Embryonic facial prominence (tissue), 1 donor: ENCODE results near the gene NAA10.

Source experiments
- DNase-seq: peaks from one replicate; pipeline ENCODE4 v3.0.0-alpha.2; 2016; ENCODE audit errors: extremely low spot score

Gene NAA10

DNA sequence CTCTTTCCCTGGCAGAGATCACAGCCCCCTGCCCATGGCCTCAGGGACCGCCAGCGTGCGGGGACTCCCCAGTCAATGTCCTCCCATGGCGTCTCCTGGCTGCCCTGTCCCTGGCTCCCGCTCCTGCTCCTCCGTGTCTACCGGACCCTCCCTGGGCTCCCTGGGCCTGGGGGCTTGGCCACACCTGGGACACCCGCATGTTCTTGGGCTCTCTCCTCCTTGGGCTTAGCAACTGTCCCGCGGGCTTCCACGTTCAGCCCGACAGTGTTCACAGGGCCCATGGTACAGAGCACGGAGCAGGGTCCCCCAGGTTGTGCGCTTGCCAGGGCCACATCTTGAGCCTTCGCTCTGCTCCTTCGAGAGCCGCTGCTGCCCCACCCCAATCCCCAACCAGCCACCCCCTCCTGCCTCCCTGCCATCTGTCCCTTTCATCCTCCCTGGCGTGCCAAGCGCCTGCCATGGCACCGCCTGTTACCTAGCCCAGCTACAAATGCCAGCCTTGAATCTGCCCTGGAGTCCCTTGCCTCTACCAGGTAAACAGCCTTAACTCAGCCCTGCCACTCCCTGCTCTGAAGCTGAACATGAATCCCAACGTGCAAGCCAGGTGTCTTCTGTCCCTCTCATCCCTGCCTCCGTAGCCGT lies 26.5 kb downstream of the NAA10 start:
- DNase-seq, result no peak

- DNase-seq, result no peak
Observed at GRCh38 chrX:153907456-153907855, 27.4 kb downstream of the NAA10 start.

DNA sequence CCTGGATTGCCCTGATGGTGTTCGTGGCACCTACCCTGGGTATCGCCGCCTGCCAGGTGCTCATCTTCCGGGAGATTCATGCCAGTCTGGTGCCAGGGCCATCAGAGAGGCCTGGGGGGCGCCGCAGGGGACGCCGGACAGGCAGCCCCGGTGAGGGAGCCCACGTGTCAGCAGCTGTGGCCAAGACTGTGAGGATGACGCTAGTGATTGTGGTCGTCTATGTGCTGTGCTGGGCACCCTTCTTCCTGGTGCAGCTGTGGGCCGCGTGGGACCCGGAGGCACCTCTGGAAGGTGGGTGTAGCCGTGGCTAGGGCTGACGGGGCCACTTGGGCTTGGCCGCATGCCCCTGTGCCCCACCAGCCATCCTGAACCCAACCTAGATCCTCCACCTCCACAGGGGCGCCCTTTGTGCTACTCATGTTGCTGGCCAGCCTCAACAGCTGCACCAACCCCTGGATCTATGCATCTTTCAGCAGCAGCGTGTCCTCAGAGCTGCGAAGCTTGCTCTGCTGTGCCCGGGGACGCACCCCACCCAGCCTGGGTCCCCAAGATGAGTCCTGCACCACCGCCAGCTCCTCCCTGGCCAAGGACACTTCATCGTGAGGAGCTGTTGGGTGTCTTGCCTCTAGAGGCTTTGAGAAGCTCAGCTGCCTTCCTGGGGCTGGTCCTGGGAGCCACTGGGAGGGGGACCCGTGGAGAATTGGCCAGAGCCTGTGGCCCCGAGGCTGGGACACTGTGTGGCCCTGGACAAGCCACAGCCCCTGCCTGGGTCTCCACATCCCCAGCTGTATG lies 28.5 kb downstream of the NAA10 start:
- no peak for DNase-seq

- no peak for DNase-seq
Observed at GRCh38 chrX:153905481-153906095, 29.2 kb downstream of the NAA10 start.

GRCh38 chrX:153903991-153904957 lies 30.6 kb downstream of the NAA10 start, which contains the start of gene AVPR2:
Gene AVPR2 (plus strand): TSS chrX:153904673. CDS start chrX:153905146, 473 bp downstream.
- DNase-seq, result no peak

GRCh38 chrX:153903238-153903980 lies 31.4 kb downstream of the NAA10 start:
- DNase-seq, result no peak

DNA sequence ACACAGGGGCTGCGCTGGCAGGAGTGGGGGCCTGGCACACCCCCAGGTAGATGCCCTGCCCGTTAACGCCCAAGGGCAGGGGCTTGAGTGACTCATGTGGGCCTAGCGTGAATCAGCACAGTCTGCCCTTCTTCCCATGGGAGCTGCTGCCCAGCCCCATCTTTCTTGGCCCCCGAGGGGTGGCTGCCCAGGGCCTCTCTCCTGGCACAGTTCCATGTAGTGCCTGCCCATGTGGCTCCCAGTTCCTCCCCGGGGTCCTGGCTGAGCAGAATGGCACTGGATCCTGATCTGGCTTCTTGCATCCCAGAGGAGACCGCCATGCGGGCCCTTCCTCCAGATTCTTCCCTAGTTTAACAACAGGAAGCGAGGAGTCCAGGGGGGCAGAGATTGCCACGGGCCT lies 32.5 kb downstream of the NAA10 start:
- DNase-seq, result no peak

- DNase-seq, result no peak
Observed at GRCh38 chrX:153901753-153902140, 33.1 kb downstream of the NAA10 start.

DNA sequence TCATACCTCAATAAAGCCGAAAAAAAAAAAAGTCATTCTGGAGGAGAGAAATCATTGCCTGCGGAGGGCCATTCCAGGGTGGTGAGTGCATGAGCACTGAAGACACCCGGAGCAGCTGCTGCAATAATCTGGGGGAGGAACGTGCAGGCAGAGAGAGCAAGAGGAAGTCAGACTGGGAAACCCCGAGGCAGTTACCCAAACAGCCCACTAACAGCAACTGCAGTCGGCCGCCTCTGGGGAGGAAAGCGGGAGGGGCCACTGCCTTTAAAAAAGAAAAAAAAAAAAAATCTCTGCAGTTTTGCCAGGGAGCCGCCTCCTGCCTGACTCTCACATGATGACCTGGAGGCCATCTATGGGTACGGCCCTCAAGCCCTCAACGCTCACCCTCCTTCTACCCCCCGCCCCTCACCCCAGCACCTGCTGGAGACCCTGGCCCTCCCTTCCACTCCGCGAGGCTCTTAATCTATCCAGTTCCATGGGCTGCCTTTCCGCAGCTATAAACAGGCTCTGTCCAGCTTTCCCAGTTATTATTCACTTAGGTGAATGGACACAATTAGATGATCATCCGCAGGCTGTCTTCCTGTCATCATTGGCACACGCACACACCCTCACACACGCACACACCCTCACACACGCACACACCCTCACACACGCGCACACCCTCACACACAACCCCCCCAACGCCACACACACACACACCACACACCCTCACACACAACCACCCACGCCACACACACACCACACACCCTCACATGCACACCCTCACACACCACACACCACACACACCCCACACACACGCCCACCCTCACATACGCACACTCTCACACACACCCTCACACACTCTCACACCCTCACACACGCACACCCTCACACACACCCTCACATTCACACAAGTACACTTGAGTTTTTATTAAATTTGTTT lies 33.7 kb downstream of the NAA10 start:
- DNase-seq, result no peak

DNA sequence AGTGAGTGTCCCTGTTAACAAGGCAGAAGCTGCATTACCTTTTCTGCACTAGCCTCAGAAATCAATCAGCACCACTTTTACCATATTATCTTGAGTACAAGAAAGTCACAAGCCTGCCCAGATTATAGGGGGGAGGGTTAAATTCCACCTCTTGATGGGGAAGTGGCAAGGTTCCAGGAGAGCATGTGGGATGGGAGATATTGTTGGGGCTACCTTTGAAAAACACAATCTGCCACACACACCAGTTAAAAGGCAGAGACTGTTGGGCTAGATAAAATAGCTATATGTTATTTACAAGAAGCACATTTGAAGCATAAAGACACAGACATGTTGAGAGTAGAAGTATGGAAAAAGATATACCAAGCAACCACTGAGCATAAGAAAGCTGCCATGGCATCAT lies 36.9 kb downstream of the NAA10 start:
- no peak for DNase-seq

DNA sequence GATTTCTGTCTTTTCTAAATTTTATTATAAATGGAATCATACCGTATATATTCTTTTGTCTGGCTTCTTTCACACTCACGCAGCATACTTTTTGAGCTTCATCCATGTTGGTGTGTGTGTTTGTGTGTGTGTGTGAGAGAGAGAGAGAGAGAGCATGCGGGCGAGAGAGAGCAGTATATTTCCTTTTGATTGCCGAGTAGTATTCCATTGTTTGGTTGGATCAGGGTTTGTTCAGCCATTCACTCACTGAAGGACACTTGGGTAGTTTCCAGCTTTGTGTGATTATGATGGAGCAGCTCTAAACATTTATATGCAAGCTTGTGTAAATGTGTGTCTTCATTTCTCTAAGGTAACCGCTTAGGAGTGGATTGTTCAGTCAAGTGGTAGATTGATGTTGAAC lies 45.7 kb downstream of the NAA10 start:
- no peak for DNase-seq

GRCh38 chrX:153888344-153888743 lies 46.5 kb downstream of the NAA10 start:
- DNase-seq, result no peak

GRCh38 chrX:153887385-153887784 lies 47.5 kb downstream of the NAA10 start:
- no peak for DNase-seq

- no peak for DNase-seq
Observed at GRCh38 chrX:153886915-153887314, 47.9 kb downstream of the NAA10 start.

DNA sequence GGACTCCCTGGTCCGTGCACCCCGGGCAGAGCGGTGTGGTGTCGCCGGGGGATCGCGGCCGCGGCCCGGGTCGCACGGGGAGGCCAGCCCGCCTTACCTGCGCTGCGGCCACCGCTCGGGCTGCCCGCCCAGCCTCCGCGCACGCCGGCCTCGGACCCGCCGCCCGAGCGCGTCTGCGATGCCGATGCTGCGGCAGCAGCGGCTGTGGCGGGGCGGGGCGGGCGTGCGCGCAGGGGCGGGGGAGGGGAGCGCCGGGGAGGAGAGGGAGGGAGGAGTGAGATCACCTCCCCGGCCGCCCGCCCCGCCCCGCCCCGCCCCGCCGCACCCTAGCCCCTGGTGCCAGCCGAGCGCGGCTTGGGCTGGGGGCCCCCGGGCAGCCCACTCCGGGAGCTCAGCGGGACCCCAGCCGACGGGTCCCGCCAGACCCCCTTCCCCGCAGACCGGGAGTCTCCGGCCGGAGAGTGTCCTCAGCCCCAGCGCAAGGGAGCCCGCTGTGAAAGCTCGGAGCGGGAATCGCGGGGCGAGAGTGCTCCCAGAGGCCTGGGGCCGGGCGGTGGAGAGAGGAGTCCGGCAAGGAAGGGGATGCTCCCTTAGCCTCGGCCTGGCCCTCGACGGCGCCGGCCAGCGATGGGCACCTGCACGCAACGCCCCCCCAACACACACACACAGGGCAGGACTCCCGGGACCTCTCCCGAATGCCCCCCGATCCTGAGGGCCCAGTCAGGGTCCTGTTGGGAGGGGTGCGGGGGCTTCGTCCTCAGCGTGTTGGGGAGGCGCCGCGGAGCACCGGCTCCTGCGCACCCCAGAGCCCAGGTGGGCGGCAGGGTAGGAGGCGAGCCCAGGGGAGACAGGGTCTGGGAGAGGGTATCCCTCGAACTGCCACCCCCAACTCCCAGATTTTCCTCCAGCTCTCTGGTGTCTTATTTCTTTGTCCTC lies 48.6 kb downstream of the NAA10 start, which contains the start of gene L1CAM:
Gene L1CAM (minus strand): TSS at position 206 of the 936 bp plus-strand sequence. CDS start 10,337 bp downstream, outside the sequence.
- DNase-seq, result no peak

DNA sequence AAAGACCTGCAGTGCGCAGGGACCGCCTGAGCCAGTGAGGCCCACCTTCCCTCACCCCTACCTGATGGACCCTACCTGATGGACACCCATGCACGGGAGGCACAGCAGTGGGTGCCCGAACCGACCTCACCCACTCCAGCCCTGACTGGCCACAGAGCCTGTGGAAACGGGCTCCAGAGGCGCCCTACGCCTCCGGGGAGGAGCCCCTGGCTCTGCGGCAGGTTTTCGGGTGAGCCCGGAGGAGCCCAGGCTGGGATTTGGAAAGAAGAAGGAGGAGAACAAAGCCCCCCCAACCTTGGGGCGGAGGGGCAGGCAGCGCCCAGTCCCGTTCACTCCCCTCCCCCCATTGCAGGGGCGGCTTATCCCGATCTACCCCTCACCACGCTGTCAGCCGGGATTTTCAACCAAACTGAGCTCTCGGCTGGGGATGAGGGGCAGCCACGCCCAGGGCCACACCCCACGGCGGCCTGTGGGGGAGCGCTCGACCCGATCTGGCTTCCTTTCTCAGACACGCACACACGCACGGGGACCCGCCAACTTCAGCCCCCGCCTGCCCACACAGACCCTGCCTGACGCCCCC lies 49.5 kb downstream of the NAA10 start:
- no peak for DNase-seq

DNA sequence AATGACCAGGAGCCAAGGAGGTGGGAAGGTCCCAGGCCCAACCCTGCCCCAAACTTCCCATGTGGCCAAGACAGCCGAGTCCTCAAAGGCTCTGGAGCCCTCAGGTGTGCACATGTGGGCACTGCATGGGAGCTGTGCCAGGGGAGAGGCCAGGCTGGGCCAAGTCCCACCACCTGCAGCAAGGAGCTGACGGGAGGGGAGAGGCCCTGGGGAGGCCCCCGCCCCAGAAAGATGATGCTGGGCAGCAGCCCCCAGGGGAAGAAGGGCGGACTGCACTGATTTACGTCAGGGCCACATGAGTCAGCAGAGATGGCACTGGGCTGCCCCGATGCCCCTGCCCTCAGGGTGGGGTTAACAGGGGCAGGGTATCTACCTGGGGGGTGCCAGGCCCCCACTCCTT lies 50.2 kb downstream of the NAA10 start:
- no peak for DNase-seq

- no peak for DNase-seq
Observed at GRCh38 chrX:153884136-153884535, 50.7 kb downstream of the NAA10 start.
